GM18868 (cell line): Measurements from ENCODE around the gene ATP13A4.
A peak's percentile ranks its signal among the peaks of the same experiment; 100 is the strongest.

Experiments used
- ATAC-seq: cut with Tn5 transposase; IDR thresholded peaks from one replicate; pipeline ENCODE4 v1.9.1; 2021; ENCODE audit warnings: mild to moderate bottlenecking, moderate library complexity; ENCODE audit not compliant: unreplicated experiment

ATP13A4 gene

GRCh38 chr3:193554811-193555210 lies at the start of gene ATP13A4:
TSS of gene ATP13A4 (minus strand) at chr3:193554895. CDS start at chr3:193554799, 96 bp downstream.
- ATAC-seq = no peak

DNA sequence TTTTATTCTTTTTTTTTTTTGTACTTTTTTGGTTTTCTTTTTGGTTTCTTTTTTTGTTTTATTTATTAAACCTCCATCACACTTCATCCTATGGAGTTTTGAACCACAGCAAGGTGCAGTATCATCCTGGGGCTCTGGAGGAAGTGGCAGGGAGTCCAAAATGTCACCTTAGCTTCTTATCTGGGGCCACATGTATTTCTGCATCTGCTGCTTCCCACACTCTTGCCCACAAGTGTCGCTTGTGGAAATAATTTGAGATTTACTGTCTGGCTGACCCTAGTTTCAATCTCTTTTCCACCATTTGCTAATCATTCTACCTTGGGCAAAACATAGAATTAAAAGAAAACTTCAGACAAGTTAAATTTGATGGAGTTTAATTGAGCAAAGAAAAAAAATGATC lies 44.7 kb upstream of the ATP13A4 start:
- no peak for ATAC-seq

DNA sequence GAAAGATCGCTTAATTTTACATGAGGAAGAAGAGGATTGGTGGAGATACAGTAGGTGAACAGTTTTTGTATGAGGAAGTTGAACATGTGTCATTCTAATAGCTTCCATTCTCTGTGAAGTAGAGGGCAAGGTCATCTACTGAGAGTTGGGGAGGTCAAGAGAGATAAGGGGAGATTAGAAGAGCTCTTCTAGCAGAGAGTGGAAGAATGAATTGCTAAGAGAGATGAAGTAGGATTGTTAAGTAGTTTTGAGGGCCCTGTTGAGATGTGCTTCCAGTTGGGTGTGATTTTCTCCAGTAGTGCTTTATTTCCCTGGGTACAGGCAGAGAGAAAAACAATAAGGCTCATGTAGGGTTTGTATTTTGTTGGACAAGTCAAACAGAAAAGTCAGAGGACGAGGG lies 43.5 kb upstream of the ATP13A4 start:
- no peak for ATAC-seq

GRCh38 chr3:193595939-193596487 lies 41.3 kb upstream of the ATP13A4 start:
- ATAC-seq = no peak

GRCh38 chr3:193594946-193595689 lies 40.4 kb upstream of the ATP13A4 start:
- no peak for ATAC-seq

GRCh38 chr3:193593668-193594030 lies 39.0 kb upstream of the ATP13A4 start:
- peak; percentile 18 for ATAC-seq

DNA sequence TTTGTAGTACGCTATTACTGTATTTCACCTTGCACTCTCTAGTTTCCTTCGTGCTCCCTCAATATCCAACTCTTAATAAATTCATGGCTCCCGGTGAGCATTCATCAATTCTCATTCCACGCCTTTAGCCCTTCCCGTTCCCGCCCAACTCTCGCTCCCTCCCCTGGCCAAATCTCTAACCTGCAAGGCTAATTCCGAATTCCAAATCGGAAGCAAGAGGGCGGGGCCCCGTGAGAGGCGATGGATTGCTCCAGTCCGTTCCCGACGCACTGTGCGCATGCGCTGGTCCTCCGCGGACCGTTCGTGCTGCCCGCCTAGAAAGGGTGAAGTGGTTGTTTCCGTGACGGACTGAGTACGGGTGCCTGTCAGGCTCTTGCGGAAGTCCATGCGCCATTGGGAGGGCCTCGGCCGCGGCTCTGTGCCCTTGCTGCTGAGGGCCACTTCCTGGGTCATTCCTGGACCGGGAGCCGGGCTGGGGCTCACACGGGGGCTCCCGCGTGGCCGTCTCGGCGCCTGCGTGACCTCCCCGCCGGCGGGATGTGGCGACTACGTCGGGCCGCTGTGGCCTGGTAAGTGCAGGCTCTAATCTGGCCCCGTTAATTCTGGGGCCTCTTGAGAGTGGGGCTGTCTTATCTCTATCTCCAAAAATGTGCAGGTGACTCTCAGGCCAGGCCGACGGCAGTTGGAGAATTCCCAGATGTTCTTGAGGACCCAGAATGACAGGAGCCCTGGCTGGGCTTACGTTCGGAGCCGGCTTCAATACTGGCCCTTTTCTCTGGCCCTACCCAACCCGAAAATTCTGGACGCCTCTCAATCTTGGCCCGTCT lies 38.4 kb upstream of the ATP13A4 start, which contains the start of gene OPA1:
Gene OPA1, plus strand, starts transcription at position 368 of the 827 bp plus-strand sequence. Its CDS starts 170 bp downstream, at position 538.
- peak; percentile 98 for ATAC-seq

- no peak for ATAC-seq
Measured at GRCh38 chr3:193590088-193590856, 35.6 kb upstream of the ATP13A4 start.

DNA sequence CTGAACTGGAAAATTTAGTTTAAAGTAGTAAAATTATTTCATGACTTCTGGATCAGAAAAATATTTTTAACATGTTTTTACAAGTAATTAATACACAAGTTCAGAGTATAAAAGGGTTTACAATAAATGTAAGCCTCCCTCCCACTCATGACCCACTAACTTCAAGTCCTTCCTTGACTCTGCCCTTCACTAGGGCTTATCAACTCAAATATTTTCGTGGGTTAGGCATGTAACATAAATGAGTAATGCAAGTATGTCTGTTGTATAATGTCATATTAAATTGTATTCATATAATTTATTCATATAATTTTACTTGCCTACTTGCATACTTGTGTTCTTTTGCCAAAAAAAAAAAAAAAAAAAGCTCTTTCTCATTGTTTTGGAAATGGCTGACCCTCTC lies 34.9 kb upstream of the ATP13A4 start:
- ATAC-seq = no peak

DNA sequence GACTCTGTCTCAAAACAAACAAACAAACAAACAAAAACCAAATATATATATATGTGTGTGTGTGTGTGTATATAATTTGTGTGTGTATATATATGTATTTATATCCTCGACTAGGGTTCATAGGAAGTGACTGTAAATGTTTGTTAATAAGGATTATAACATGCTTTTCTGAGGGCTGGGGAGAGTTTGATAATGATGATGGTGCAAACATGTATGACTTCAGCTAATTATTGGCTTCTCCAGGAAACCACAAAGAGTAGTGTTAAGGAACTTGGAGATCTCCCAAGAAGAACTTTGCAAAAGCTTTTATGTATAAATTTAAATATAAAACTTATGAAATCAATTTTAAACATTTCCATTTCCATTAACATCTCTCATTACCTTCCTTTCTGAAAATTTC lies 34.4 kb upstream of the ATP13A4 start:
- no peak for ATAC-seq

DNA sequence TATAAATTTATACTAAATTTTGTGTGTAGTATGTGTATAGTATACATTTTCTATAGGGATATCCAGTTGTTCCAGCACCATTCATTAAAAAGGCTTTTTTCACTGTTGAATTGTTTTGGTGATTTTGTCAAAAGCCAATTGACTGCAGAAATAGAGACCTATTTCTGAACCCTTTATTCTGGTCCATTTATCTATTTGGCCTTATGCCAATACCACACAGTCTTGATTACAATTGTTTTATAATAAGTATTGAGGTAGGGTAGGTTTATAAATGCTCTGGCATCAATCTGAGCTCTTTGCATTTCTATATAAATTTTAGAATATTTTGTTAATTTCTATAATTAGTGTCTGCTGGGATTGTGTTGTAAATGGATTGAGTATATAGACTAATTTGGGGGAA lies 31.8 kb upstream of the ATP13A4 start:
- ATAC-seq = no peak

DNA sequence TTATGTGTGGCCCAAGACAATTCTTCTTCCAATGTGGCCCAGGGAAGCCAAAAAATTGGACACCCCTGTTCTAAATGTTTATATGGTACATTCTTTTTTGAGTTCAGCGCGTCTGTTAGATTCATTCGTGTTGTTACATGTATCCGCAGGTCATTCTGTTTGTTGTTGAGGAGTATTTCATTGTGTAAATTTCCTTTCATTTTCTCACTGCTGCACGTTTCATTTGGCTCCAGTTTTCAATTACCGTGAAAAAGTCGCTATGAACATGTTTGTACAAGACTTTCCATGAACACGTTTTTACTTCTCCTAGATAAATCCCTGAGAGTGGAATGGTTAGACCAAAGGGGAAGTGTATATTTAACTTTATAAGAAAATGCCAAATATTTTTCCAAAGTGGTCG lies 30.8 kb upstream of the ATP13A4 start:
- ATAC-seq = no peak

DNA sequence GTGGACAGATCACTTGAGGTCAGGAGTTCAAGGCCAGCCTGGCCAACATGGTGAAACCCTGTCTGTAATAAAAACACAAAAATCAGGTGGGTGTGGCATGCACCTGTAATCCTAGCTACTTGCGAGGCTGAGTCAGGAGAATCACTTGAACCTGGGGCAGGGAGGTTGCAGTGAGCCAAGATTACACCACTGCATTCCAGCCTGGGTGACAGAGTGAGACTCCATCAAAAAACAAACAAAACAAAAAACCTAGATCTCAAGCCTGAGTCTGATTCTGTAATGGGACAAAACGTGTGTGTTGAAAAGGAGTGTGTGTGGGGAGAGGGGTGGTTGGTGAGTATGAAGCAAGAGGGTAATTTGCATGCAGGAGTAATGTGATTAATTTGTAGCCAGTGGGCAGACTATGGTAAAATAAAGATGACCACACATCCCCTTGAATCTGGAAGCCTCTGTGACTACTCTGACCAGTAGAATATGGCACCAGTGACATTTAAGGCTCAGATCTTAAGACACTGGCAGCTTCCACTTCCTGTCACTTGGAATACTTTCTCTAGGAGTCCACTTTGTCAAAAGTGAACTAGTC lies 19.9 kb upstream of the ATP13A4 start:
- ATAC-seq = no peak

GRCh38 chr3:193573403-193574191 lies 18.9 kb upstream of the ATP13A4 start:
- no peak for ATAC-seq

- peak; percentile 90 for ATAC-seq
Measured at GRCh38 chr3:193572426-193572908, 17.8 kb upstream of the ATP13A4 start.

- ATAC-seq = no peak
Measured at GRCh38 chr3:193569119-193569518, 14.4 kb upstream of the ATP13A4 start.

DNA sequence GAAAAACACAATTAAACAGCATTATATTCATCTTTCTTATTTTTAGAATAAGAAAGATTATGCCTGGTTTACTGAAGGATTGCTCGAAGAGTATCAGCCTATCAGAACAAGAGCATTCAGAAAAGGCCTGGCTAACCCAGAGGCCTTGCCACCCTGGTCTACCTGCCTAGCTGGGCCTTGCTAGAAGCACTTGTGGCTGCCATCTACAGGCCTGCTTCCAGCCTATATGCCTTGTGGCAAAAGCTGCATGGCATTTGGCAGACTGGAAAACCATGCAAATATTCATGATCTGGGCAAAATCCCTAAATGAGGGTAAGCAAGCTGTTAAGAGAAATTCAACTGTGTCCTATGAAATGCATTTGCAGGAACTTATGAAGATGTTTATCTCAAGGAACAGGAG lies 9.3 kb upstream of the ATP13A4 start:
- no peak for ATAC-seq

DNA sequence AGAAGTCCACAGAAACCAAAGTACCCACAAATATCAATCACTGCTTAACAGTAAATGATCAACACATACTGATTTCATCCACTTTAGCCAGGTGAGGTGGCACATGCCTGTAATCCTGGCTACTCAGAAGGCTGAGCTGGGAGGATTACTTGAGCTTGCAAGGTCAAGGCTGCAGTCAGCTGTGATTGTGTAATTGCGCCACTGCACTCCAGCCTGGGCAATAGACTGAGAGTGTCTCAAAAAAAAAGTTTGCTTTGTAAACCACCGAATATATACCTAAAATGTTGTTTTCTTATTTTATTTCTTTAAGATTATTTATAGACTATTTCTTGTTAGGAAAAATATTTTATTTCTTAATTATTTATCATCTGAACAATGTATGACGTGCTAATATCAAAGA lies 8.7 kb upstream of the ATP13A4 start:
- ATAC-seq = no peak

DNA sequence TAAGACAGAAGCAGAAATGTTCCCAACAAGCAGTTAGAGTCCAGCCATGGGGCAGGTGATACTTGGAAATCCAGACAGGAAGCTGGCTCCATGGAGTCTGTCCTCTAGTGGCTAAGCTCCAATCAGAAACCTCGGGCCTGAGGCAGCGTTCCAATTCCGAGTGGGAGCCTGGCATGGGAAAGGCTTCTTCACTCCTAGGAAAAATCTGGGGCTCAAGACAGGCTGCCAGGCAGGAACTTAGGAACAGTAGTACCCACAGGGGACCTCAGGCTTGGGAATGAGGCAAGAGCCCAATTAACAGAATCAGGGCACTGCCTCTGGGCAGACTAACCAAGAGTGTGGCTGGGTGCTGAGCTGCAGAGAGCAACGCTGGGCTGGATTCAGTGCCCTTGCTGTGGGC lies 6.2 kb upstream of the ATP13A4 start:
- ATAC-seq = no peak

DNA sequence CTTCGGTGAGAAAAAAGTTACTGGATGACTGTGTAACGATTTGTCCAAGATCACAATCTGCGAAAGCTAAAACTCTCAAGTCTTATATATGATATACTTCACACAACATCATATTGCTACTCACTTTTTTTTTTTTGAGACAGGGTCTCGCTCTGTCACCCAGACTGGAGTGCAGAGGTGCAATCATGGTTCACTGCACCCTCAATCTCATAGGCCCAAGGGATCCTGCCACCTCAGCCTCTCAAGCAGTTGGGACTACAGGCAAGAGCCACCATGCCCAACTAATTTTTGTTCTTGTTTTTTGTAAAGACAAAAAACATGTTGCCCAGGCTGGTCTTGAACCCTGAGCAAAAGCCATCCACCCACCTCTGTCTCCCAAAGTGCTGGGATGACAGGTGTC lies 5.4 kb upstream of the ATP13A4 start:
- no peak for ATAC-seq
